Brain pericyte (primary cell): ENCODE data around the gene COMMD10.
"Not testable (repeated sequence)": the region's sequence is repeated elsewhere in the genome, so short reads cannot be mapped to it uniquely, and the experiment has no call there.

Source experiments
- DNase-seq: peaks from one replicate; pipeline ENCODE4 v3.0.0-alpha.2; 2012; ENCODE audit warnings: low read depth, low spot score

The COMMD10 gene

DNA sequence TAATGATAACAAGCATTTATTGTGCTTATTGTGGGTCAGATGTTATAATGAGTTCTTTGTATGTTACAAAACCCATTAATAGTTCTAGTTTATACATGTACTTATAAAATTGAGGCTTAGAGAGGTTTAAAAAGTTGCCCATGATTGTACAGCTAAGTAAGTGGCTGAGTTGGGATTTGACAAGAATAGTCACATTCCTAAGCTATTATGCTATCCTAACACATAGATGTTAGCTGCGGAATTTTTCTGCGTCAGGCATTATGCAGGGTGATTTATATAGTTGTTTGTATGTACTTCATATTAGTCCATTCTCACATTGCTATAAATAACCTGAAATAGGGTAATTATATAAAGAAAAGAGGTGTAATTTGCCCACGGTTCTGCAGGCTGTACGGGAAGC, 12.5 kb downstream of the COMMD10 start:
- DNase-seq = no peak

DNA sequence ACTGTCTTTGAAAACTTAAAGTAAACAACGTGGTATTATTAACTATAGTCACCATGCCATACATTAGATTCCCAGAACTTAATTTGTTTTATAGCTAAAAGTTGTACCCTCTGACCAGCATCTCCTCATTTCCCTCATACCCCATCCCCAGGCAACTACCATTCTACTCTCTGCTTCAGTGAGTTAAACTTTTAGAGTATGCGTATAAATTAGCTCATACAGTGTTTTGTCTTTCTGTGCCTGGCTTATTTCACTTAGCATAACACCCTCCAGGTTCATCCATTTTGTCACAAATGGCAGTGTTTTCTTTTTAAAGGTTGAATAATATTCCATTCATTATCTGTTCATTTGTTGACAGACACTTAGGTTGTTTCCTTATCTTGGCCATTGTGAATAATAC, 14.2 kb downstream of the COMMD10 start:
- DNase-seq = no peak

DNA sequence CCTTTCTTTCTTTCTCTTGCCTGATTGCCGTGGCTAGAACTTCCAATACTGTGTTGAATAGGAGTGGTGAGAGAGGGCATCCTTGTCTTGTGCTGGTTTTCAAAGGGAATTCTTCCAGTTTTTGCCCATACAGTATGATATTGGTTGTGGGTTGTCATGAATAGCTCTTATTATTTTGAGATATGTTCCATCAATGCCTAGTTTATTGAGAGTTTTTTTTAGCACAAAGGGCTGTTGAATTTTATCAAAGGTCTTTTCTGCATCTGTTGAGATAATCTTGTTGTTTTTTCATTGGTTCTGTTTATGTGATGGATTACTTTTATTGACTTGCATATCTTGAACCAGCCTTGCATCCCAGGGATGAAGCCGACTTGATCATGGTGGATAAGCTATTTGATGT, 20.1 kb downstream of the COMMD10 start:
- not testable (repeated sequence) for DNase-seq

DNA sequence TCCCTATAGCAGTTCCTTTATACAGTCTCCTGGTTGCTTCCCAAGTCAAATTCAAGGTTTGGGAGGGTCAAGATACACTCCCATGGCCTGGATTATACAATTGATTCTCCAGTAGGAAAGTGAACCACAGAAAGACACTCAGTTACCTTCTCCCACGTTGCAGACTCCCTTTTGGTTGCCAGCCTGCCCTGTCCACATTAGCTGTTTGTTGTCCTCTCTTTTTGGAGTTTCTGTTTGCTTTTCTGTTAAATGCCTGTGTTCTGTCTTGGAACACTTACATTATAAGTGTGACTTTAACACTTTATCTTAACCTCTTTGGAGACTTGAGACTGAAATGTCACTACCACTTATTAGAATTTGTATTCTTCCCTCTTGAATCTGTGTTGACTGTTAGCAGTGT, 30.3 kb downstream of the COMMD10 start:
- DNase-seq = no peak

DNA sequence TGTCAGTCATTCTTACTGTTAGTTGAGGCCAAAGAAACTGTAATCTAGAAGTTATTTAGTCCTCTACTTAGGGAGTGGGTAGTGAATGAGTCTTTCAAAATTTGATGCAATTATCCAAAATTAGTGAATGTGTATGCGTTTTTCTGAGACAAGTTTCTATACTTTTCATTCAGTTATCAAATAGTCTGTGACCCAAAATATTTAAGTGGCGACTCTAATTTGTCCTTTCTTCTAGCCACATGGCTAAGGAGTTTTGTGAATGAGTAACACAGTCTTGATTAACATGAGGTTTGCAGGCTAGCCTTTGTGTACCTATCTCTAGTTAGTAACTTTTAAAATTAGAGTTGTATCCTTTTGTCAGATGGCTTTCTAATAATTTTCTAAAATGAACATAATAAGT, 45.6 kb downstream of the COMMD10 start:
- DNase-seq = no peak

DNA sequence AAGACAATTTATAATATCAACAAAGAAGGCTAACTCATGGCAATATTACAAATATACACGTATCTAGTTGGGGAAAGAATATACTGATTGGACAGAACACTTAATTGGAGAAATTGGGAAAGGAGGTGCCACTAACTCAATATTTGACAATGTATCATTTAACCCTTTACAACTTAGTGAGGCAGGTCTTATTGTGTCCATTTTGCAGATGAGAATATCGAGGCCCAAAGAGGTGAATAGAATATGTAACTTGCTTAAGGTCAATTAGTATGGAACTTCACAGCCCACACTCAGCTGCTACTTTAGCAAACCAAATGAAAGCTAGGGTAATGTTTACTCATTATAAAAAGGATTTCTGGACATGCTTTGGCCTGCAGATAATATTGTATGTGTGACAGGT, 46.2 kb downstream of the COMMD10 start:
- no peak for DNase-seq

DNA sequence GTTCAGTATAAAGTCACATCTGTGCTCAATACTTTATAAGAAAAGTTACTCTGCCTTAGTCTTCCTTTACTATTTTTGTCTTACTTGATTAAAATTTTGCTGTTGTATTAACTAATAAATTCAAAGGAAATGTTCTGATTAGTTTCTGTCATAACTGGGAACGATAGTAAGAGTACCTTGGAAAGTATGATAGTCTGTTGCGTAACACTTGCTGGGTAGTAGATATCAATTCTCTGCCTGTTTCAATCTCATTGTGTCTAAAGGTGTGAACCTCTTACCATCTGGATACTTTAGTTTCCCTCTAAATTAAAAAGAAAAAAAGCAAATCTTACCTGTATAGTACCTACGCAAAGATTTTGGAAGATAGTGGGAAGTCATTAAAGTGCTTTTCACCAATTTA, 48.5 kb downstream of the COMMD10 start:
- no peak for DNase-seq

DNA sequence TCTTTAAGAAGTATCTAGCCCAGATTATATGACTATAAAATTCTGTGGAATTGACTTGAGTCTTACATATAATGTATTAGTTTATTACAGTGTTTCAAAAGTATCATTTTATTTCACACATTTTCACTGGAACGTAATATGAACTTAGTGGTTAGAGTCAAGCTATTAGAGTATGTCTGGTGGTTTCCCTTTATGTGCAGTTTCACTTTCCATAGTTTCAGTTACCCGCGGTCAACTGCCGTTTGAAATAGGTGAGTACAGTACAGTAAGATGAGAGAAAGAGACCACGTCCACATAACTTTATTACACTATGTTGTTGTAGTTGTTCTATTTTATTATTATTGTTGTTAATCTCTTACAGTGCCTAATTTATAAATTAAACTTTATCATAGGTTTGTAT, 50.5 kb downstream of the COMMD10 start:
- no peak for DNase-seq

DNA sequence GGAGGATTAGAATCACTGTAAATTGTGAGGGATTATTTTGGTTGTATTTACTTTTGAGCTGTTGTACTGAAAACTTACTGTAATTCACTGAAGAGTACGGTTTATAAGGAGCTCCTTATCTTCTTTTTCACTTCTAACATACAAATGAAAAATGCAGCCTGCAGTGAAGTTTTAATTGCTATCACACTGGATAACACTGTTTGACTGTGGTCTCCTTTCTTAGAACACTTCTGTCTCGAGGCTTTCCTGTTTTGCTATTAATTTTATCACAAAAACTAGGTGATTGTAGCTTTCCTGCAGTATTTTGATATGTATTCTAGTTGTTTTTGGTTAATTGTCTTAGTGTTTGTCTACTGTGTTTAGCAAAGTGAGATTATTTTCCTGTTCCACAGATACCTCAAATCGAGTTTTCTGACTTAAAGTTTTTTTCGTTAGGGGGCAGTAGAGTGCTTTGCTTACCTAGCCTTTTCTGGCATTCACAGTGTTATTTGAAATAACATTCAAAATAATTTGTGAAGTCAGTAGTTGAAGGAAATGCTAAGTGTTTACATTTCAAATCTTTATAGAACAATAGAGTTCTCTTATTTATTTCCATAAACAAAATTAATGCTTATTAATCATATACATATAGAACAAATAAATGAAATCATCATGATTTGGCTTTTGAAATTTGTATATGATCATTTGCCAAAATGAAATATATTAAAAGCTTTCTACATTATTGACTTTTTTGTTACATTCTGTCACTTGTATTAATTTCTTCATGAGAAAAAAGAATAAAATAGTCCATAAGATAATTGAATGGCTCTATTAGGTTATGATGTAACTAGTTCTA, 52.9 kb downstream of the COMMD10 start:
- DNase-seq = peak; percentile 5

DNA sequence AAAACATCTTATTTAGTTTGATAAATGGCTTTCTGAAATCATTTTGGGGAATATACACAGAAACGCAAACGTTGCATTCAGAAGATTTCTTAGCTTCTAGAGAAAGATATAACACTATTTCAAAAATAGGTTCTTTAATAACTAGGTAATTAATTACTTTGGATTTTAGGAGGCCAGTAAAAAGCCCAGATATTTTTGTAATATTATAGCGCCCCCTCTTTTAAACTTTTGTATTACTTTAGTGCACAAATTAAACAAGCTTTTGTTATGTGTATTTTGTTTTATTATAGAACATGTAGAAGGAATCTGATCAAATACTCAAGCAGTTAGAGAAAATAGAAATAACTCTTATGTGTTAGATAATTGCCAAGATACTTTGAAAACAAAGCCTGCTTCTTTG, 57.7 kb downstream of the COMMD10 start:
- no peak for DNase-seq

DNA sequence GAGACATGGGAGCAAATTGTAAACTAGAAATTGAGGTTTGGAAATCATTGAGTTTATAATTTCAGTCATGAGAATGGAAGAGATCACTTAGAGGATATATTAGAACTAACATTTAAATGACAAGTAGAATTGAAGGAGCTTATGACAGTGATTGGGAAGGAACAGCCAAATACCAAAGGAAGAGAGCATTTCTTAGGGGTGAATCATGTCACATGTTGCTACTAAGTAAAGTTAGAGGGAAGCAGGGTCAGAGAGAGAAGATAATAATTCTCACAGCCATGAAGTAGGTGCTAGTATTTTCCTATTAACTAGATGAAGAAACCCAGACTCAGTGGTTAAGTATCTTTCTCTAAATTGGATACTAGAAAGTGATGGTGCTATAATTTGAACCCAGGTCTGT, 59.3 kb downstream of the COMMD10 start:
- no peak for DNase-seq

DNA sequence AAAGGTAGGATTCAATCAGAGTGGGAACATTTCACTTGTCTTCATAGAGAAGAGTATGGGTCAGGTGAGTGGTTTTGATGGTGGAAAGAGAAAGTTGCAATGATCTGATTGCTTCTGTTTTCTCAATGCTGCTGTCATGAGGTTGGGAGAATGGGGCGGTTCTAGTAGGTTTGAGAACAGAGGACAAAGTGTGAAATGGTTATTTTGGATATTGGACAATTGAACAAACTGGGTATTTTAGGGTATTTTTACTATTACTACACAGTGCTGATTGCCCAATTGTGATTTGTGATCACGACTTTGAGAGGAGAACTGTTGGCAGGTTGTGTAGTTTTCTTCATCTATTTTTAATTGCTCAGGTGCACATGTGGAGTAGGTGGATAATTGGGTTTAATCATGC, 60.2 kb downstream of the COMMD10 start:
- no peak for DNase-seq

DNA sequence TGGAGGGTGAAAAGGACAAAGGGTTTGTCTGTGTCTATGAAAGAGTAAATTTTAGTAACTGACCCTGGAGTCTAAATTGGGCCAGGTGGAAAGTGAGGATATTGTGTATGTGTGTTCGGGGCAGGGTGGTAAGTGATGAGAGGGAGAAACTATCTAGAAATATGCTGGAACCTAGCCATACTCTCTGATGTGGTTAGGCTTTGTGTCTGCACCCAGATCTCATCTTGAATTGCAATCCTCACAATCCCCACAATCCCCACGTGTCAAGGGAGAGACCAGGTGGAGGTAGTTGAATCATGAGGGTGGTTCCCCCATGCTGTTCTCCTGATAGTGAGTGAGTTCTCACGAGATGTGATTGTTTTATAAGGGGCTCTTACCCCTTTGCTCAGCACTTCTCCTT, 60.6 kb downstream of the COMMD10 start:
- DNase-seq = no peak

DNA sequence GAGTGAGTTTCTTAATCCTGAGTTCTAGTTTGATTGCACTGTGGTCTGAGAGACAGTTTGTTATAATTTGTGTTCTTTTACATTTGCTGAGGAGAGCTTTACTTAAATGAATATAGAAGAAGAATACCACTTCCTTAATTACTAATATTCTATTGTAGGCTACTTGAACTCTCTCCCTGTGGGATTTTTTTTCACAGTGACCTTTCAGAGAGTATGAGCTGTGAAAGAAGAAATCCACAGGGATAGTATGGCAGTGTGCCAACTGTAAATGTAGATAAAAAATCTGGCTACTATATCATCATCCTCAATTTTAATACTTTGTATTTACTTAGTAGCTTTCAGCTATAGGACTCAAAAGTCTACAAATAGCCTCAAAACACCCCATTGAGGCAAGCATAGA, 67.3 kb downstream of the COMMD10 start:
- no peak for DNase-seq

DNA sequence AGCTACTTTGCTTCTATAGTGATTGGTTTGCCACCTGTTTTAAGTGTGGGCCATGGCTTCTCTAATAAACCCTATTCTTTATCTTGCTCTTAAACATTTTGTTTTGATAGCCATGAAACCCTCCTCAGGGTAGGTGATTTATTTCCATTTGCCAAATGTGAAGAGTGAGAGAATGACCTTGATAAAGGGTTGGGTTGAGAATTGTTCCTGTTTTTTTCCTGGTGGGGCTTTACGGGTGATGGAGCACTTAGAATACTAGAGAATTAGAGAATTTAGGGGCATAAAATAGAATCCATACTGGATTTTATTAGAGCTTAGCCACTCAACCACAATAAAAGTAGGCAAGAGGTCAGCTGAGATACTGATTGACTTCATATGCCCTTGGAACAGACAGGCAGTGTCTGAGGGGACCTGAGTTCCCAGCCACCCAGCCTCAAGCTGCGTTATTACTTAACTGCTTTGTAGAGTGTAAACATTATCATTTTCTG, 68.9 kb downstream of the COMMD10 start:
- no peak for DNase-seq

DNA sequence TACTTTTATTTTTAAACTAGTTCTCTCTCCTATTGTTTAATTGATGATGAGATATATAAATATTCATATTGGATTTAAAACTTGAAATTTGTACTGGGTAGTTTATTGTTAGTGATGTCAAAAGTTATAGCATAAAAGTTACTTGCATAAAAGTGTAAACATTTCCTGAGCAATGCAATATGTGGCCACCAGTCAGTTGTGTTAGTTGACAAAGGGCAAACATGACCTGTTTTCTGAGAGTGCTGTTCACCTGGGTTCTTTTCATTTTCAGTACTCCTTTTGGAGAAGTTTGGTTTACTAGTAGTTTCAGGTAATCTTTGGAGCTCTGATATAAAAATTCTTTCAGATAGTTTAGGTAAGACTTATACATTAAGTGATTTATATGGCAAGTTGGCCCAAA, 69.4 kb downstream of the COMMD10 start:
- no peak for DNase-seq

DNA sequence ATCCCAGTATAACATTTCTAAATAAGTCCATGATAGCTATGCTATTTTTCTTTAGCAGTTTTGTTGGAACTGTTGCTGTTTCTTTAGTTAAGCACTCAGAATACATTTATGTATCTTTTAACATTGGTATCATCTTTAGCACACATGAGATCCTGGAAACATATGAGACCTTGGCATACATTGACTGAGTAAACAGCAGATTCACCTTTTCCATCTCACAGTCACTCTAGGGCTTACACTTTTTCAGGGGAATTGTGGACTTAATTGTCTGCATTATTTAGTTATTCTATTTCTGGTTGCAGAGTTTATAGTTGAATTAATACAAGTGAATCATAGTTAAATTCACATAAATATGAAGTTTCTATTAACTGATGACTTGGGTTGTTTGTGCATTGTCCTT, 70.1 kb downstream of the COMMD10 start:
- no peak for DNase-seq

DNA sequence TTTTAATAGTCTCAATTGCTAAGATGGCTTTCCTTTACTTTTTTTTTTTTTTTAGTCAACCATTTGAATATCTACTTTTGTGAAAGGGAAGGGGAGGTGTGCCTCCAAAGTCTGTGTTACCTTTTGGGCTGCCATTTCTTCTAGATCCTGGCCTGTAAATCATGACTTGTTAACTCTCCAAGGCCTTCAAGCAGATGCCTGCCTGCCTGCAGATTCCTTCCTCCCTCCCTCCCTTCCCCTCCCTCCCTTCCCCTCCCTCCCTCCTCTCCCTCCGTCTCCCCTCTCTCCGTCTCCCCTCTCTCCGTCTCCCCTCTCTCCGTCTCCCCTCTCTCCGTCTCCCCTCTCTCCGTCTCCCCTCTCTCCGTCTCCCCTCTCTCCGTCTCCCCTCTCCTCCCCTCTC, 73.1 kb downstream of the COMMD10 start:
- no peak for DNase-seq

DNA sequence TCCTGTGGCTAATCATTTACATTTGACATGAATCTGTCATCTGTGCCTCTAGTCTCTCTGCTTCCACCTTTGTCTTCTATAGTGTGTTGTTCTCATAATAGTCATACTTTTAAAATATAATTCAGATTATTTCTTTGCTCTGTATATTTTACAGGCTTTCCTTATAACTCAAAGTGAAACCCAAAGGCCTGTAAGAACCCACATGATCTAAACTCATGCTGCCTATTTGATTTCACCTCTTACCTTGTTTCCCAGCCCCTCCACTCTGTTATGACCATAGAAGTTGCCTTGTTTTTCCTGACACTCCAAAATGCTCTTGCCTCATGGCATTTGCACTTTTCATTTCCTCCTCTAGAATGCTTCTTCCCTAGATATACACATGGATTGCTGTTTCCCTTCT, 74.2 kb downstream of the COMMD10 start:
- no peak for DNase-seq

DNA sequence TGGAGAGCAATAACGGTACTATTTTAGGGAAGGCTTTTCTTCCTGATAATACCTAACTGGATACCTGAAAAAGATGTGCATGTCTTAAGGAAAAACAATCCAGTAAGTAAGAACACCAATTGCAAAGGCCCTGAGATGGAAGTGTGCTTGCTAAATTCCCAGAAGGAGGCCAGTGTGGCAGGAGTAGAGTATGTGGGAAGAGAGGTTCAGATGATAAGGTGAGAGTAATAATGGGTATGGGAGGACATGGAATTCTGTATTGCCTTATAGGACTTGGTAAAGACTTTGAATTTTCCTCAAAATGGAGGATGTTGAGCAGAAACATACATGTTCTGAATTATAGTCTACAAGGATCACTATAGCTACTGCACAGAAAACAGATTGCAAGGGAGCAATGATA, 89.3 kb downstream of the COMMD10 start:
- DNase-seq = no peak

DNA sequence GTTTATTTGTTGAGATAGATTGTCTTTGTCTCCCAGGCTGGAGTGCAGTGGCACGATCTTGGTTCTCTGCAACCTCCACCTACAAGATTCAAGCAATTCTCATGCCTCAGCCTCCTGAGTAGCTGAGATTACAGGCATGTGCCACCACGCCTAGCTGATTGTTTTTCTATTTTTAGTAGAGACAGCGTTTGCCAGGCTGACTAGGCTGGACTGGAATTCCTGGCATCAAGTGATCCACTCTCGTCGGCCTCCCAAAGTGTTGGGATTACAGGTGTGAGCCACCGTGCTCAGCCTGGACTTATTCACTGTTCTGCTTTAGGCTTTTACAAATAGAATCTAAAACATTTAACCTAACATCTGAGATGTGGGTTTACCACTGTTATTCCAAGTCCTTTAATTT, 91.3 kb downstream of the COMMD10 start:
- no peak for DNase-seq

DNA sequence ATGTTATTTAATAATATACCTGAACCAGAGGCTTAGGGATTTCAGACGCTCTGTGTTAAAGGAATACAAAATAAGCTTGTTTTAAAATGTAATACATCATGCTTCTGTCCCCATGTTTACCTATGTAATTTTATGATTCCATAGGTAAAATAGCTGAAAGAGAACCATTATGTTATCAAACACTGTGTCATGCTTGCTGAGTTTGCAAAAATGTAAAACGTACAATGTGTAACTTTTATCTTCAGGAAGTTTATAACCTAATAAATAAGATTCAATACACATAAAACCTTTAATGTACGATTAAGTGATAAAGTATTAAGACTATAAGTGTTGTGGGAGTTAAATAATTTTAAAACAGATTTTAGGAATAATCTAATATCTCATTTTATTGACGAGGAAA, 94.1 kb downstream of the COMMD10 start:
- no peak for DNase-seq

DNA sequence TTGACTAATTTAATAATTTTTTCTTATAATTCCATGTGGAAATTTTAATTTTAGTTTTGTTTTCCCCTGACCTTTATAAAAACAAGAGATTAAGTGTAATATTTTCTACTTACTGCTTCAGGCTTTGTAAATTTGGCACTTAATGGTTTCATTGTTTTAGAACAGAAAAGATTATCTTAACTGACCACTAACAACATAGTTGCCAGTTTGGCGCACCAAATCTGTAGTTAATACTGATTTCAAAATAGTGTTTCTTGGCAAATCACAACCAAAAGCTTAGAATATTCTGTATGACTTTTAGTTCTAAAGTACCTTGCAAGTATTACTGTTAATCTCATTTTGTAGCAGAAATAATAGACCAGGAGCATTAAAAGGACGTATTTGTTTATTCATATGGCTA, 124.3 kb downstream of the COMMD10 start:
- no peak for DNase-seq

DNA sequence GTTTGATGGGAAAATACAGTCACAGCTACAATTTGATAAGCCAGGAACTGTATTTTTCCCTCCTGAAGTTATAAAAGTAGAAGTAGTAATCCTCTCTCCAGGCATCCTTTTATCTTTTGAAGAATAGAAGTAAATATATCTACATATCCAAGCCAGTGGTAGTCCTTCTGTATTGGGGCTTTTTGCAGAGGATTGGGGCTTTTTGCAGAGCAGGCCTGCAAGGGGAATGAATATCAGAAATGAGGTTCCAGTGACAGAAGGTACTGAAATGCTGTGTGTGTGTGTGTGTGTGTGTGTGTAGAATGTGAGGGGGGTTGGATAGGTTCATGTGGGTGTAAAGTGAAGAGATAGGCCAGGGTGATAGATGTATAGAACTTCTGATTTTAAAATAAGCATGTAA, 127.4 kb downstream of the COMMD10 start:
- no peak for DNase-seq
